Measurements from ENCODE around the gene PAK1.

DNA sequence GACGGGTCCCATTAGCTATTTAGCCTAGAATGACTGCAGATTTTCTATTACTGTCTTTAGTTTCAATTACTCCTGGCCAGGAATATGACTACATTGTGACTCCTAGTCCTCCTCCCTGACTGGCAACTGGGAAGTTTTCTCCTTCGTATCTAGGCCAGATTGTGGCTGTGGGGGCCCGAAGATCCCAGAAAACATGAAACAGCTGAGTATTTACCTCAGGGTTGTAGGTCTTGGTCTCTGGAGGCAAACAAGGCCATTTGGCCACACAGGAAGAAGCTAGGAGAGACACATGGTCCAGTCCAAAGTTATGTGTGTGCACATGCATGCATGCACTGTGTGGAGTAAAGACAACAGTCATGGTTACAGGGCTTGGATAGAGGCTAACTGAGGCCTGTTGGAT lies 162.2 kb downstream of the PAK1 start:
- TF ChIP-seq, protein P1, sequence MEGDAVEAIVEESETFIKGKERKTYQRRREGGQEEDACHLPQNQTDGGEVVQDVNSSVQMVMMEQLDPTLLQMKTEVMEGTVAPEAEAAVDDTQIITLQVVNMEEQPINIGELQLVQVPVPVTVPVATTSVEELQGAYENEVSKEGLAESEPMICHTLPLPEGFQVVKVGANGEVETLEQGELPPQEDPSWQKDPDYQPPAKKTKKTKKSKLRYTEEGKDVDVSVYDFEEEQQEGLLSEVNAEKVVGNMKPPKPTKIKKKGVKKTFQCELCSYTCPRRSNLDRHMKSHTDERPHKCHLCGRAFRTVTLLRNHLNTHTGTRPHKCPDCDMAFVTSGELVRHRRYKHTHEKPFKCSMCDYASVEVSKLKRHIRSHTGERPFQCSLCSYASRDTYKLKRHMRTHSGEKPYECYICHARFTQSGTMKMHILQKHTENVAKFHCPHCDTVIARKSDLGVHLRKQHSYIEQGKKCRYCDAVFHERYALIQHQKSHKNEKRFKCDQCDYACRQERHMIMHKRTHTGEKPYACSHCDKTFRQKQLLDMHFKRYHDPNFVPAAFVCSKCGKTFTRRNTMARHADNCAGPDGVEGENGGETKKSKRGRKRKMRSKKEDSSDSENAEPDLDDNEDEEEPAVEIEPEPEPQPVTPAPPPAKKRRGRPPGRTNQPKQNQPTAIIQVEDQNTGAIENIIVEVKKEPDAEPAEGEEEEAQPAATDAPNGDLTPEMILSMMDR (IDR thresholded peaks at IDR 0.05), result no peak
- TF ChIP-seq POLR2A (IDR thresholded peaks at IDR 0.05), result no peak
